Fibroblast of the conjunctiva (primary cell): Measurements from ENCODE around the gene ENDOV.

ENCODE experiments used
- DNase-seq: peaks from one replicate; pipeline ENCODE4 v3.0.0-alpha.2; 2010; ENCODE audit warnings: low read depth

Gene ENDOV

GRCh38 chr17:80485846-80486245, 70.9 kb downstream of the ENDOV start:
- DNase-seq: no peak

GRCh38 chr17:80486692-80487091, 71.7 kb downstream of the ENDOV start:
- no peak for DNase-seq

- no peak for DNase-seq
Observed at GRCh38 chr17:80487511-80487910, 72.5 kb downstream of the ENDOV start.
